ENCODE data around the gene MYO18A.
A peak's percentile ranks its signal among the peaks of the same experiment; 100 is the strongest.

Gene MYO18A

GRCh38 chr17:29068818-29069217 lies 111.4 kb downstream of the MYO18A start:
- intact Hi-C loops (cut with DNase I): loop anchor here (5.0 kb wide), 1 partner anchor 87 kb away; no protein-coding TSS in a partner anchor
- peak in 5 of 10 donors; percentile 38 to 92 (median 58) for DNase-seq

DNA sequence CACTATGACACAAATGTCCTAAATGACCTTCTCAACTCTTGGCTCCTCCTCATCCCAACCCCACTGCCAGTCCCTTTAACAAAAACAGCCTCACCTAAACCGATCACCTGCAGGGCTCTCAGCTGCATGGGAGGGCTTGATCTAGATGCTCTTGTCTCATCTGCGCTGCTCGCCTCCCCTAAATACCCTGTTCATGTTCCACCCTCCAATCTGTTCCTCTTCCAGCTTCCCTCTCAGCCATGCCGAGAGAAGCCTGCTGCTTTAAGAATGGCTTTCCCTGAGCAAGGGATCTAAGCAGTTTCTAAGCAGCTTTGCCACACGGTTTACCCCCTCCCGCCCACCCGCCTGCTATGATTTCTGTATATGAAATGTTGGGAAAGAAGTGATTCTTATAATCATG lies 113.6 kb downstream of the MYO18A start:
- intact Hi-C loops (cut with DNase I): loop anchor here (5.0 kb wide), 1 partner anchor 84 kb away; no protein-coding TSS in a partner anchor
- DNase-seq: no peak

GRCh38 chr17:29066047-29066446 lies 114.2 kb downstream of the MYO18A start:
- intact Hi-C loops (cut with DNase I): loop anchor here (5.0 kb wide), 1 partner anchor 84 kb away; no protein-coding TSS in a partner anchor
- DNase-seq: peak in 4 of 10 donors; percentile 38 to 75 (median 42)

- no peak for DNase-seq
- intact Hi-C loops (cut with DNase I): no loop called here
Observed at GRCh38 chr17:29063992-29064391, 116.2 kb downstream of the MYO18A start.

DNA sequence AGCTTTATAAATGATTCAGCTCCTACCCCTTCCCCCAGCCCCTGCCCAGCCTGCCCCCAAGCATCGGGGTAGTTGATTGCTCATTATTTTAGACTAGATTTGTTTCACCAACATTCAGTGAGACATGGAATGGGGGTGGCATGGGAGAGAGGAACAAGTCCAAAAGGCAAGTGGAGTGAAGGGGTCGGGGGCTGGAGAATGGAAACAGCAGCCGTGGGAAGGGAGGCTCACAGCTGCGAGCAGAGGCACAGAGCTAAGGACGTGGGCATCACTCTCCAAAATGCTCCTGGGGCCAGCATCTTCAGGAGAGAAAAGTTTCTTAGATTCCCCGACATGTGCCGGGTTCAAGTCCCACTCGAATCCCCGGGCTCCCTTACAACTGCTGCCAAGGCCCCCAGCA lies 118.0 kb downstream of the MYO18A start:
- intact Hi-C loops (cut with DNase I): no loop called here

GRCh38 chr17:29061036-29061435 lies 119.2 kb downstream of the MYO18A start:
- intact Hi-C loops (cut with DNase I): no loop called here
- peak in 4 of 10 donors; percentile 37 to 92 (median 66) for DNase-seq

More for the DNA sequence above, 118.0 kb downstream of the MYO18A start:
- DNase-seq: no peak

- intact Hi-C loops (cut with DNase I): no loop called here
Observed at GRCh38 chr17:29060475-29060874, 119.7 kb downstream of the MYO18A start.

DNA sequence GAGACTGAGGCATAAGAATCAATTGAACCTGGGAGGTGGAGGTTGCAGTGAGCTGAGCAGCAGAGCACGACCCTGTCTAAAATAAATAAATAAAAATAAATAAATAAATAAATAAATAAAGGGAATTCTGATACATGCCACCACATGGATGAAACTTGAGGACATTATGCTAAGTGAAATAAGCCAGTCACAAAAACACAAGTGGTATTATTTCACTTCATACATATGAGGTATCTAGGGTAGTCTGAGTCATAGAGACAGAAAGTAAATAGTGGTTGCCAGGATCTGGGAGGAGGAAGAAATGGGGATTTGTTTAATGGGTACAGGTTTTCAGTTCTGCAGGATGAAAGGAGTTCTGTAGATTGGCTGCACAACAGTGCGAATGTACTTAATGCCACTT lies 120.9 kb downstream of the MYO18A start:
- peak in 1 of 10 donors; percentile 1 for DNase-seq
- intact Hi-C loops (cut with DNase I): no loop called here

More at GRCh38 chr17:29060475-29060874, 119.7 kb downstream of the MYO18A start:
- DNase-seq: no peak

GRCh38 chr17:29058391-29058790 lies 121.8 kb downstream of the MYO18A start:
- intact Hi-C loops (cut with DNase I): no loop called here
- DNase-seq: no peak

GRCh38 chr17:29057361-29057760 lies 122.8 kb downstream of the MYO18A start:
- intact Hi-C loops (cut with DNase I): no loop called here
- no peak for DNase-seq

GRCh38 chr17:29054835-29055234 lies 125.4 kb downstream of the MYO18A start:
- DNase-seq: no peak
- intact Hi-C loops (cut with DNase I): no loop called here

DNA sequence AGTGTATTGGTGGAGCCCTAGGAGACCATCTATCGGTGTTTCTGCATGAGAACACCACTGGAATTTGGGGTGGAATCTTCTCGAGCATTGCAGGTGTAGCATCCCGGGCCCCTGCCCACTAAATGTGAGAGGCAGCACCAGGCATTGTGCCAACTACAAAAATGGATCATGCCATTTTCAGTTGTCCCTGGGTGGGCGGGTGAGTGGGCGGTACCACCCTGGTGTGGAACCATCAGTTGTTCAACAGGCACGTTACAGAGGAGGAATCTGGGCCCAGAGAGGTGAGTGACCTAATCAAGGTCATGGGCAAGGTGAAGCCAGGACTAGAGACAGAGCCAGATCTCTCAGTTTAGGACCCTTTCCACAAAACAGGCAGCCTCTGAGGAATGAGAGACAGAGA lies 128.5 kb downstream of the MYO18A start:
- DNase-seq: peak in 1 of 10 donors; percentile 41
- intact Hi-C loops (cut with DNase I): no loop called here

- intact Hi-C loops (cut with DNase I): no loop called here
- DNase-seq: peak in 1 of 10 donors; percentile 43
Observed at GRCh38 chr17:29051194-29051593, 129.0 kb downstream of the MYO18A start.

GRCh38 chr17:29050176-29050575 lies 130.0 kb downstream of the MYO18A start:
- no peak for DNase-seq
- intact Hi-C loops (cut with DNase I): no loop called here

DNA sequence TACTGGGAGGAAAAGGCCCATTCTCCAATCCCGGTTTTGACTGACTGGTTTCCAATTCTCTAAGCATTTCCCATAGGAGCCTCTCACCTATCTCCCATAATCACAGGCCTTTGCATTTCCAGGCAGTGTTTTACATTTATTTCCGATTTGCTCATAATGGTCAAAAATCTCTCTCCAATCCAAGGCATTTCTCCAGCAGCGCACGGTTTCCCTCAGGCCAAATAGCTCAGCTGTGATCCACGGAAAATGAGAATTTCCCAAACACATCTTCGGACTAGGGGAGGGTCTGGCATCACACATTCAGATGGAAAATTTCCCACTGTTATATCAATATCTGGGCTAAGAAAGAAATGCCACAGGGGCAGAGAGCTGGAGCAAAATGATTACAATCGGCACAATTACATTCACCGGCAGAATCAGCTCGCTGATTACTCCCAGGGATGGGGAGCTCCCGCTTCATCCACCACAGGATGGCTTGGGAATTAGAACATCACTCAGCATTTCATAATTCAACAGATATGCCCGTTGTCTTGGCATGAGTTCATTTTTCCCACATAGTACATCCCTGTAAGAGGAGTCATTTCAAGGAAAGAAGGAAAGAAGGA lies 130.6 kb downstream of the MYO18A start:
- intact Hi-C loops (cut with DNase I): no loop called here
- DNase-seq: no peak

GRCh38 chr17:29048440-29049368 lies 131.5 kb downstream of the MYO18A start:
- DNase-seq: no peak
- intact Hi-C loops (cut with DNase I): no loop called here

GRCh38 chr17:29046473-29046839 lies 133.7 kb downstream of the MYO18A start:
- intact Hi-C loops (cut with DNase I): no loop called here
- peak in 1 of 10 donors; percentile 0 for DNase-seq

GRCh38 chr17:29045734-29046472 lies 134.3 kb downstream of the MYO18A start:
- DNase-seq: peak in 1 of 10 donors; percentile 51

DNA sequence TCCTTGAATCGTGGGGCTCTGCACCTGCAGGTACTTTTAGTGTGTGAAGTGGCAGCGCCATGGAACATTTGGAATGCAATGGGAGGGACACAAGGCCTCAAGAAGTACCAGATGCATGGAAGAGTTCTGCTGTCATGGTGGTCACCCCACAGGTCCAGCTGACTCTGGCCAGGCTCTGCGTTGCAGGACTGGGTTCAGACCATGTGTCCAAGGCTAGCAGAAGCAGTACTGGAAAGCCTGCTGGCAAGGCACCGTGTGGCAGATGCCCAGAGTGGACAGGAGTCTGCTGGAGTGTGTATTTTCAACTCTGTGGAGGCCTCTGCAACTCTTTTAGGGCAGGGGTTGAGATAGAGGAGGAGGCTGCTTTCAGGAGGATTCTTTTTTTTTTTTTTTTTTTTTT lies 135.2 kb downstream of the MYO18A start:
- intact Hi-C loops (cut with DNase I): no loop called here
- DNase-seq: peak in 1 of 10 donors; percentile 42

More at GRCh38 chr17:29045734-29046472, 134.3 kb downstream of the MYO18A start:
- intact Hi-C loops (cut with DNase I): no loop called here

- intact Hi-C loops (cut with DNase I): loop anchor here (2.0 kb wide), 1 partner anchor 77 kb away; no protein-coding TSS in a partner anchor
- peak in 1 of 10 donors; percentile 42 for DNase-seq
Observed at GRCh38 chr17:29043539-29044145, 136.6 kb downstream of the MYO18A start.

All from posterior cingulate gyrus (tissue), 11 donors.